HG03354 (cell line): ENCODE measurements around the gene TSPYL1.
"Not testable (repeated sequence)": the region's sequence is repeated elsewhere in the genome, so short reads cannot be mapped to it uniquely, and the experiment has no call there.

Source experiments
- ATAC-seq: cut with Tn5 transposase; IDR thresholded peaks from one replicate; pipeline ENCODE4 v1.9.1; 2021; ENCODE audit warnings: mild to moderate bottlenecking; ENCODE audit not compliant: unreplicated experiment, poor library complexity, severe bottlenecking

TSPYL1 gene

GRCh38 chr6:116300566-116300965 is 20.8 kb upstream of the TSPYL1 start:
- ATAC-seq = no peak

- ATAC-seq = peak; percentile 89
Measured at GRCh38 chr6:116298973-116299372, 19.2 kb upstream of the TSPYL1 start.

- ATAC-seq = peak; percentile 13
Measured at GRCh38 chr6:116298273-116298672, 18.5 kb upstream of the TSPYL1 start.

DNA sequence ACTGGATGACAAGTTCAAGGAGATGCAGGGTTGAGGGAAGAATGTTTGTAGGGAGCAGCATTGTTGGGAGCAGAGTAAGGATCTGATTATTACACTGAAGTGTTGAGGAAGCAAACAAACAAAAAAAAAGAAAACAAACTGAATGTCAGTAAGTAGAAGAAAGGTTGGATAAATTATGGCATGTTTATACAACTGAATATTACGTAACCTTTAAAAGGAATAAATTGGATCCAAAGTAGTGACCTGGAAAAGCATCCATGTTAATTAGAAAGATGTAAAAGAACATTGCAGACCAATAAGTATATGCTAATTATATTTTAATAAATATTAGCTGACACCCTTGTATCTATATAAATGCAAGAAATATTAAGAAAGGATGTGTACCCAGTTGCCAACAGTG is 12.8 kb upstream of the TSPYL1 start:
- ATAC-seq = no peak

GRCh38 chr6:116291701-116292396 is 12.1 kb upstream of the TSPYL1 start:
- no peak for ATAC-seq

GRCh38 chr6:116290799-116291198 is 11.1 kb upstream of the TSPYL1 start:
- no peak for ATAC-seq

GRCh38 chr6:116289876-116290275 is 10.1 kb upstream of the TSPYL1 start:
- no peak for ATAC-seq

DNA sequence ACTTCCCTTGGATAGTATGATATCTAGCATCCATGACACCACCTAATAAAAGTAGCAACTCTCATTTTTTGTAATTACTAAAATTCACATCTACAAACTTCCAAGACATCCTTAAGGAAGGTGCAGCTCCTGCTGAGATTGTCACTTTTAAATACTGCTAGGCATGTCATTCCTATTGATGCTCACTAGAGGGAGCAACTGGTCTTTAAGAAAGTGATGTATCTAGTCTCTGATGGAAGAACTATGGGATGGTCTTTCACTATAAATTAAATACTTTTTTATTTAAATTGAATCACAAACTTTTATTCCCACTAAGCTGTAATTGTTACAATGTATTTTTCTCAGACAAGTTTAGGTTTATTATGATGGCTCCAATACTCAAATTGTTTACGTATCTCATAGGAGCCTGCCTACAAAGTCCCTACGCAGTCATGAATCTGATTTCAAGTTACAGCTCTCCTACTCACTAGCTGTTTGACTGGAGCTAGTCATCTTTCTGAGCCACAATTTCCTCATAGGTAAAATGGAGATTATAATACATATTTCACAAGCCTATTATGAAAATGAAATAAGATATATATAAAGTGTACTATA is 8.1 kb upstream of the TSPYL1 start:
- peak; percentile 76 for ATAC-seq

DNA sequence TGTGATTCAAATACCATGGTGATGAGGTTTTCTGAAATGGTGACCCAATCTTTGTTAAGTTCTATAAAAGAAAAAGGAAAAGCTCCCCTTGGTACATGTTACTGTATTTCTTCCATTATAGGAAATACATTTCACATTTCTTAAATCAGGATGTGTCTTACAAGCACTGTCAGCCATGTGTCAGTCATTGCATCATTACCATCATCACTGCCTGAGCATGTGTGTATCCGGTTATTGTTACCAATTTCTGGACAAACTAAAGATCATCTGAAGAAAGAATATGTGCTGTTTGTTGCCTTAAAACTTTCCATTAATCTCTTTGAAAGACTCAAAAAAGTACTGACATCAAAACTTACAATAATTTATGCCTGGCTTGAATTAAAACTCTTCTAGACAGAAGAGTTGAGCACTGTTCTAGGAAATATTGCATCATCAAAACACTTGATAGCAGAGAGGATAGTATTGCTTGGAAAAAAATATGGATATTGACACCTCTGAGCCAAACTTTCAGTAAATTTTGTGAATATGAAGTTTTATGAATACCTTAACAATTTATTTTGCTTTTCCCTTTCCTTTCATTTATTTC is 7.1 kb upstream of the TSPYL1 start:
- no peak for ATAC-seq

DNA sequence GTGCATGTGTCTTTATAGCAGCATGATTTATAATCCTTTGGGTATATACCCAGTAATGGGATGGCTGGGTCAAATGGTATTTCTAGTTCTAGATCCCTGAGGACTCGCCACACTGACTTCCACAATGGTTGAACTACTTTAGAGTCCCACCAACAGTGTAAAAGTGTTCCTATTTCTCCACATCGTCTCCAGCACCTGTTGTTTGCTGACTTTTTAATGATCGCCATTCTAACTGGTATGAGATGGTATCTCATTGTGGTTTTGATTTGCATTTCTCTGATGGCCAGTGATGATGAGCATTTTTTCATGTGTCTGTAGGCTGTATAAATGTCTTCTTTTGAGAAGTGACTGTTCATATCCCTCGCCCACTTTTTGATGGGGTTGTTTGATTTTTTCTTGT is 5.3 kb upstream of the TSPYL1 start:
- not testable (repeated sequence) for ATAC-seq

DNA sequence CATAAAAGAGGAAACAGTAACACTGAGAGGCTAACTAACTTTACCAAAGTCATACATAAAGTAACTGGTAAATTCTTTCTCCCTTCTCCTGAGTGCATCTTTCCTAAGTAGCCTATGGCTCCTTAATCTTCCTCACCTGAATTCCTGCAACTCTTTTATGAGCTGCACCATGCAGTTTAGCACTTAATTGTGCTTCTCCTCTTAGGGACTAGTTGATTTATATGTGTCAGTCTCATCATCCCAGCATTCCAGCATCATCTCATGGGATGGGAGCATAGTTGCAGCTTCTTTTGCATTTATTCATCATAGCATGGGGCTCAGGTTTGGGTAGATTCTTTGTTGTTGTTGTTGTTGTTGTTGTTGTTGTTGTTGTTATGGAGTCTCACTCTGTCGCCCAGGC is 3.5 kb upstream of the TSPYL1 start:
- no peak for ATAC-seq

- no peak for ATAC-seq
Measured at GRCh38 chr6:116282698-116283097, 3.0 kb upstream of the TSPYL1 start.

DNA sequence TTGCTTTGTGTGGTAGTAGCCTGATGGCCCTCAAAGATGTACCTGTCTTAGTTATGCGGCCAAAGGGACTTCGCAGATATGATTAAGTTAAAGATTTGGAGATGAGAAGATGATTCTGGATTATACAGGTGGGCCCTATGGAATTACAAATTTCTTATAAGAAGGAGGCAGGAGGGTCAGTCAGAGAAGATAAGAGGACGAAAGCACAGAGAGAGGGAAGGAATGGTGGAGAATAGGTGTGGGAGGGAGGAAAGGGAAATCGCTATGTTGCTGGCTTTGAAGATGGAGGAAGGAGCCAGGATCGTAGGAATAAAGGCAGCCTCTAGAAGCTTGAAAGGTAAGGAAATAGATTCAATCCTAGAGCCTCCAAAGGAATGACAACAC is 1.2 kb upstream of the TSPYL1 start:
- no peak for ATAC-seq

DNA sequence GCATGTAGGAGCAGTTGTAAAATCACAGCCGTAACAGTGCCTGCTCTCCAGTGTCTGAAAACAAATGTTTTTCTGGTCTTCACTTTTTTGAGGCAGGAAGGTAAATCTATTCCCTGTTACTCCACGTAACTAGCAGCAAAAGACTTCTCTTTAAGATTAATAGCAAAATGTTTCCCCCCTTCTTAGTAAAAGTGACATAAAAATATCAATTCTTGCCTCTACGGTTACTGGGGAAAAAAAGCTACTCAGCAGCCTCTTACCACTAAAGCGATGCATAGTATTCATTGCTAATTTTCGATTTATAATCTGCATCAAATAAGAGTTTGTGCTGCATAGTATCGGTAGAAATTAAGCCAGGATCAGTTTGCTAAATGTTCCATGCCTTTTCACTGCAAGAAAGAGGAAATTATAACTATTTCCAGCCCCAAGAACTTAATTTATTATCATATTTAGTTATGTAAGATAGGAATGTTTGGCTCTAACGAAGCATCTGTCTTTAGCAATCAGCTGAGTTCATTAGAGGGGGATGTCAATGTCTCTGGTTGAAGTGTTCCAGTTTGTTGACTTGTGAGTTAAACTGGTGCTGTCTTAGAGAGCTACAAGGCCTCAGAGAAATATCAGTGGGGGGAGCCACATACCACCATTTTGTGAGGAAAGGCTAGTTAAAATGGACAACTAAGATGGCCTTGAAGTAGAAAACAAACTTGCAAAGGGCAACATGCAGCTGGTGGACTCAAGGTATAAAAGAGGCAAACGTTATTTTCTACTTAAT is 617 bp upstream of the TSPYL1 start:
- ATAC-seq = no peak

- ATAC-seq = no peak
Measured at GRCh38 chr6:116278854-116279231, 887 bp downstream of the TSPYL1 start.

GRCh38 chr6:116278481-116278829 is 1.3 kb downstream of the TSPYL1 start:
- no peak for ATAC-seq

- ATAC-seq = no peak
Measured at GRCh38 chr6:116277124-116277523, 2.6 kb downstream of the TSPYL1 start.

DNA sequence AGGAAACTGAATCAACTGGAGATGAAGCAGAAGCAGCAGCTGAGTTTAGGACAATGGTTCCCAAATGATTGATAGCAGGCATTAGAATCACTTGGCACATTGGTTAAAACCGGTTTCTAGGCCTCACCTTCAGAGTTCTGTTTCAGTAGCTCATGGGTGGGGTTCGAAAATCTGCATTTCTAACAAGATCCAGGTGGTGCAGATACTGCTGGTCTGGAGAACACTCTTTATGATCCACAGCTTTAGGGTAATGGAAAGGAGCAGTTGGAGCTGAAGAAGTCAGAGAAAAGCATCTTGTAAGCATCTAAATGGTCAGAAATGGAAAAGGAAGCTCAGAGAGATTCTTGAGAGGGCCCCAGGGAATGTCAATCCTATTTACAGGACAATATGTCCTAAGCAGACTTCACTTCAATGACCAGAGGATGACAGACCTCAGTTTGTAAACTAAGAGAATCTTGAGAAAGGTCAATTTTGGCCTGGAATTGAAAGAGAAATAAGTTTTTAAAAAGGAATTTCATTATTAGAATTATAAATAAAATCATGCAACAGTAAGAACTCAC is 8.5 kb downstream of the TSPYL1 start:
- ATAC-seq = no peak

DNA sequence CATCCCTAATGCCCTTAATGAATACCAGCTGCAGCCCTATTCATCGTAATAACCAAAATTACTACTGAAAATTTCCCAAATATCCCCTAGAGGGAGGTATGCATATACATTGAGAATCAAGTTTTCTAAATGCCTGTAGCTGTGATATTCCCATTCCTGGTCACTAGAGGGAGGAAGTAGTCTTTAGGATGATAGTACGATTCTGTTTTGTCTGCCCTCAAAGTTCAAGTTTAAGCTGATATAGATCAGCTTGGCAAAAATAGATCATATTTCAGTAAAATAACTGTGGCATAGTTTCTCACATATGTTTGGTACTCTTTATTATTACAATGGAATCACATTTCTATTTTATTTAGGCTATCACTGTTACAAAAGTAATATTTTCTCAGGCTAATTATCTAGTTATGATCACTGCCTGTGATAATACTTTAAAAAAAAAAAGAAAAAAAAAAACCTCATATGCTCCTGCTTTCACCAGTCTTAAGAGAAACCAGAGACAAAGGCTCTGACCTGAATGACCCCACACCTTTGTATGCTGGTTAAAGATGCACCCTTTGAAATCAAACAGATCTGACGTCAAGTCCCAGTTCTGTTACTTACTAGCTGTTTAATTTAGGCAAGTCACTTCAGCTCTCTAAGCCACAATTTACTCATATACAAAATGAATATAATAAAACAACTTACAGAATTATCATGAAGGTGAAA is 11.0 kb downstream of the TSPYL1 start:
- ATAC-seq = peak; percentile 93
